ACC112 (cell line): ENCODE results near the gene SHOC2.

Source experiments
- H2AFZ ChIP-seq: fragments of 200-600 bp; sonication (generic); one replicate; pipeline ENCODE4 v1.6.0; 2017; ENCODE audit warnings: antibody characterized with exemption, low read length; ENCODE audit not compliant: unreplicated experiment
- H3K27ac ChIP-seq: fragments of 200-600 bp; sonication (generic); 2 replicates; pipeline ENCODE4 v1.5.1; 2014; ENCODE audit warnings: low read depth, mild to moderate bottlenecking, antibody characterized with exemption, low read length, moderate library complexity
- H3K27me3 ChIP-seq: fragments of 200-600 bp; sonication (generic); 2 replicates; pipeline ENCODE4 v1.6.1; 2014; ENCODE audit warnings: mild to moderate bottlenecking, antibody characterized with exemption, low read length, moderate library complexity, mixed read lengths; ENCODE audit not compliant: insufficient read depth
- H3K36me3 ChIP-seq: fragments of 200-600 bp; sonication (generic); 2 replicates; pipeline ENCODE4 v1.6.1; 2016; ENCODE audit warnings: mild to moderate bottlenecking, antibody characterized with exemption, low read length, moderate library complexity, mixed read lengths; ENCODE audit not compliant: insufficient read depth
- H3K4me1 ChIP-seq: fragments of 200-600 bp; sonication (generic); one replicate; pipeline ENCODE4 v1.6.1; 2016; ENCODE audit warnings: low read length, mixed read lengths; ENCODE audit not compliant: insufficient read depth, unreplicated experiment, control insufficient read depth
- H3K4me3 ChIP-seq: fragments of 200-600 bp; sonication (generic); 2 replicates; pipeline ENCODE4 v1.5.1; 2014; ENCODE audit warnings: mild to moderate bottlenecking, low read depth, low read length
- H3K79me2 ChIP-seq: fragments of 200-600 bp; sonication (generic); one replicate; pipeline ENCODE4 v1.6.0; 2016; ENCODE audit warnings: low read length; ENCODE audit not compliant: control insufficient read depth, unreplicated experiment, insufficient read depth

Gene SHOC2

DNA sequence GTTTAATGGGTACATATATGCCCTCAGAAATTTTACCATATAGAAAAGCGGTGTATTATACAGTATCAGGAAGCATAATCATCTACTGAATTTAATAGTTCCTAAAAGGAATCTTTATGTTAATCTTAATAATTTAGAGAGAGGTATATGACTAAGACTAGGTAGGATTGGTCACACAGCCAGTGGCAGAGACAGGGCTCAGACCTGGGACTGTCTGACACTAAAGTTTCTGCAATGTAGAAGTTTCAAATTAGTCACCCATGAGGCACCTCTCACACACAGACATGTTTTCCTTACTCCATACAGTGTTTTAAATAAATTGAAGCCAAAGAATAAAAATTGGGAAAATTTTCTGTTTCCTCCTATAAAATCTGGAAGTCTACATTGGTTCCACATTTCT lies 84.6 kb downstream of the SHOC2 start:
- H3K4me3 ChIP-seq, result no peak overlapping the region
- H2AFZ ChIP-seq, result no peak overlapping the region
- H3K79me2 ChIP-seq, result no peaks in the 10 kb centered on the region
- no peaks in the 10 kb centered on the region for H3K4me1 ChIP-seq
- no peak overlapping the region for H3K27ac ChIP-seq
- no peaks in the 10 kb centered on the region for H3K27me3 ChIP-seq
- H3K36me3 ChIP-seq, result peaks cover 17% of the 10 kb centered on the region

DNA sequence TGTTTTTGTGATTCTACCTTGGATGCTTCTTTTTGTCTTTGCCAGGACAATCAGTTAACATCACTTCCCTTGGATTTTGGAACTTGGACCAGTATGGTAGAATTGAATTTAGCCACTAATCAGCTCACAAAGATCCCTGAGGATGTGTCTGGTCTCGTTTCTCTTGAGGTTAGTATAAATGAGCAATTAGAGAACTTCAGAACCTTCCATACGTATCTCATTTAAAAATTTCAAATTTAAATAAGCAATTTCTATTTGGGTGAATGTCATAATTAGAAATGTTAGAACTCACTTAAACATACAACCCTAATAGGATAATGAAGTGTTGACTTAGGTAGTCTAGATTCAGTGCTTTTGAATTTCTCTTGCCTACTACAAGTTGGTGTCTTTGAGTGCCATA lies 88.1 kb downstream of the SHOC2 start:
- Histone ChIP-seq H3K4me3 (no peak overlapping the region), H3K36me3 (peaks cover 19% of the 10 kb centered on the region), H3K27ac (no peak overlapping the region)

DNA sequence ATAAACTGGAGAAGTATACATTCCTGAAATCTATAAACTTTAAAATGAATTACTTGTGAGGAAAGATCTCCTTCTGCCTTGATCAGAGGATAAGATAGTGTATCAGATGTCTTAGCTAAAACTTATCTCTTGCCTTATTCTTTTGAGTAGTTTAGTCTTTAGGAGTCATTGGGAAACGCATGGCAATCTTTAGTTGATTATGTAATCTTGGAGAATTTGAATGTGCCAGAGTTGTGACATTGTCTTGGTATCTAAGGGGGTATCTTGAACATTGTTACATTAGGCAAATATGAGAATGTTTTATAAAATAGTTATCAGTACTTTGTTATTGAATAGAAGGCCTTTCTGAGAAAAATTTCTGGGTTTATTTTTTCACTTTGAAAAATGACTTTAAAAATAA lies 95.8 kb downstream of the SHOC2 start:
- no peaks in the 10 kb centered on the region for H3K27me3 ChIP-seq

More for the DNA sequence above, 88.1 kb downstream of the SHOC2 start:
- Histone ChIP-seq H2AFZ (no peak overlapping the region), H3K79me2 (no peaks in the 10 kb centered on the region), H3K4me1 (no peaks in the 10 kb centered on the region), H3K27me3 (no peaks in the 10 kb centered on the region)

DNA sequence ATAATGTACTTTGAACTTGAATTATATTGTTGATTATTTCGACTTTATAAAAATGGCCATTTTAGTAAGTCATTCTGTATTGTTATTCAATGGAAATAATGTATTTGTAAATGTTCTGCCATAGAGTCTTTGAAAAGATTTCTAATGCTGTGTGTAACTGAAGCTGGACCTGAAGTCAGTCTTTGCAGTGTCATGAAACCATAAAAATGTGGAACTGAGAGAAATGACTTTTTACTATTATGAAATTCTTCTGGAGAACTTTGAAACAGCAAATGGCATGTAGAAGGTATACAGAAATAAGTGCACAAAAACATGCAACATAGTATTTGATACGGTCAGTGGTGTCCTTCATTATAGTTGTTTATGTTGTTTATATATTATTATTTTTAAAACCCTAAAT lies 97.7 kb downstream of the SHOC2 start:
- H3K4me3 ChIP-seq, result no peak overlapping the region
- H3K27me3 ChIP-seq, result no peaks in the 10 kb centered on the region
- no peaks in the 10 kb centered on the region for H3K79me2 ChIP-seq
- no peak overlapping the region for H2AFZ ChIP-seq
- H3K27ac ChIP-seq, result no peak overlapping the region
- H3K36me3 ChIP-seq, result peaks cover 12% of the 10 kb centered on the region; the same call in 1 of the 2 replicates
- H3K4me1 ChIP-seq, result no peaks in the 10 kb centered on the region

More for the DNA sequence above, 95.8 kb downstream of the SHOC2 start:
- no peak overlapping the region for H3K4me3 ChIP-seq
- no peaks in the 10 kb centered on the region for H3K4me1 ChIP-seq
- H2AFZ ChIP-seq, result no peak overlapping the region
- H3K36me3 ChIP-seq, result peaks cover 6% of the 10 kb centered on the region; the same call in 1 of the 2 replicates
- no peaks in the 10 kb centered on the region for H3K79me2 ChIP-seq
- H3K27ac ChIP-seq, result no peak overlapping the region

GRCh38 chr10:111018021-111018420 lies 98.6 kb downstream of the SHOC2 start:
- H3K27ac ChIP-seq, result no peak overlapping the region
- H2AFZ ChIP-seq, result no peak overlapping the region
- H3K36me3 ChIP-seq, result peaks cover 19% of the 10 kb centered on the region; the same call in 1 of the 2 replicates

DNA sequence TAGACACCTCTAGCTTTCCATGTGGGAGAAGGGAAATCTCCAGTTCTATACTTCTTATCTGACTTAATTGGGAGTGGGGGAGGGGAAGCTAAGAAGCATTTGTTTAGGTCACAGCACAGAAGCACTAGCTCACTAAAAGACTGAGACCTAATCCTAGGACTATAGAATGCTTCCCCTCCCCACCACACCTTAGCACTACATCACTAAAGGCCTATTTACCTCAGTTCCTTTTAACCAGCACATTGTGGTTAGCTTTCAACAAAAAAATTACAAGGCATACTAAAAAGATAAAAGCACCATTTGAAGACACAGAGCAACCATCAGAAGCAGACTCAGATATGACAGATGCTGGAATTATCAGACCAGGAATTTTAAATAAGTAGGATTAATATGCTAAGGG lies 103.7 kb downstream of the SHOC2 start:
- no peaks in the 10 kb centered on the region for H3K27me3 ChIP-seq
- no peak overlapping the region for H2AFZ ChIP-seq
- peaks cover 15% of the 10 kb centered on the region; the same call in 1 of the 2 replicates for H3K36me3 ChIP-seq
- H3K27ac ChIP-seq, result no peak overlapping the region
- no peaks in the 10 kb centered on the region for H3K79me2 ChIP-seq
- H3K4me1 ChIP-seq, result no peaks in the 10 kb centered on the region
- no peak overlapping the region for H3K4me3 ChIP-seq

More at GRCh38 chr10:111018021-111018420, 98.6 kb downstream of the SHOC2 start:
- Histone ChIP-seq H3K4me3 (no peak overlapping the region), H3K4me1 (no peaks in the 10 kb centered on the region), H3K27me3 (no peaks in the 10 kb centered on the region), H3K79me2 (no peaks in the 10 kb centered on the region)

DNA sequence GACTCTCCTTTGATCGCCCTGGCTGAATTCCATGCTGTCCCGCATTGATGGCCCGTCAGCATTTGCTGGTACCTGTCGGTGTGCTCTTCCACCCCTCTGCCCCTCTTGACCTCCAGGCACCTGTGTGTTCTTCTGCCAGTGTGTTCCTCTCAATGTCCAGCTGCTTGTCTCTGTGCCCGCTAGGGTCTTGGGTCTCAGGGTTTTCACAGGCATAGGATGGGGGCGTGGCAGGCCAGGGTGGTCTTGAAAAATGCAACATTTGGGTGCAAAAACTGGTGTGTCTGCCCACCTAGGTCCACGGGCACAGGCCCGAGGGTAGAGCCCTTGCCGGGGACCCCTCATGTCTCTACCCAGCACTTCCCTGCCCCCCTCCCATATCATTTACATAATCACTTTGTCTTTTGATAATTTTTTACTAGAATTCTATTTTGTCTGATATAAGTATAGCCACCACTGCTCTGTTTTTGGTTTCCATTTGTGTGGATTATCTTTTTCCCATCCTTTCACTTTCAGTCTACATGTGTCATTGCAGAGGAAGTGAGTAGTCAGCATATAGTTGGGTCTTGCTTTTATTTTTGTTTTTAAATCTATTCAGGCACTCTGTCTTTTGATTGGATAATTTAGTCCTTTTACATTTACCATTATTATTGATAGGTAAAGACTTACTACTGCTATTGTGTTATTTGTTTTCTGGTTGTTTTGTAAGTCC lies 110.8 kb downstream of the SHOC2 start:
- no peak overlapping the region for H2AFZ ChIP-seq
- H3K4me3 ChIP-seq, result no peak overlapping the region
- H3K79me2 ChIP-seq, result no peaks in the 10 kb centered on the region
- H3K4me1 ChIP-seq, result peaks cover 12% of the 10 kb centered on the region
- H3K36me3 ChIP-seq, result 0 out of 2 replicates have a peak, but pooled peaks cover 3% of the 10 kb centered on the region
- no peaks in the 10 kb centered on the region for H3K27me3 ChIP-seq
- no peak overlapping the region for H3K27ac ChIP-seq

DNA sequence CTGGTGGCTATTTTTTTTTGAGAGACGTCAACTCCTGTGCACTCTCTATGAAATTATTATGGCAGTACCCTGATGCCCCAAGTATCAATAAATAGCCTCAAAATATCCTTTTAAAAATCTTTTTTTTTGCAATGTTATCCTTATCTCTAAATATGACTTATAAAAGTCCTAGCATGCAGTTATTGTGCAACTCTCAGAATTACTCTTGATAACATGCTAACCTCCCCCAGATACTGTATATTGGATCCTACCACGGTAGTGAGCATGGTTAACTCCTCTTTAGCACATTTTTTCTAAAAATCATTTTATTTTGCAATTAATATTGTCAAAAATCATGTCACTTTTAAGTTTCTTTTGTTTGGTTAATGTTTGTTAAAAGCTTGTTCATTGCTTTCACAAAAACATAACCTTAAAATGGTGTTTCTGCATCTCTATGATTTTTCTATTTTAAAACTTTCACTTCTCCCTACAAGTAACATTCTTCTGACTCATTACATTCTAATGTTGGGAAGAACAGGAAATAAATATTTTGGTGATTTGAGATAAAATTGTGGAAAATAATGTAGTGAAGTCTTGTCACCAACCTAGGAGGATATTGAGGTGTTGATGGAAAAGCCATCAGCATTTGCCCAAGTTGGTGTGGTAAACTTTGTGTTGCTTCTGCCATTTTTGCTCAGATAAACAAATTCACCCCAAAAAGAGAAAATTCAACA lies 115.3 kb downstream of the SHOC2 start:
- Histone ChIP-seq H3K4me3 (peak overlapping the region; percentile 59), H3K27me3 (no peaks in the 10 kb centered on the region), H3K27ac (peak overlapping the region; percentile 70), H2AFZ (no peak overlapping the region), H3K4me1 (peaks cover 20% of the 10 kb centered on the region), H3K36me3 (0 out of 2 replicates have a peak, but pooled peaks cover 3% of the 10 kb centered on the region), H3K79me2 (no peaks in the 10 kb centered on the region)

DNA sequence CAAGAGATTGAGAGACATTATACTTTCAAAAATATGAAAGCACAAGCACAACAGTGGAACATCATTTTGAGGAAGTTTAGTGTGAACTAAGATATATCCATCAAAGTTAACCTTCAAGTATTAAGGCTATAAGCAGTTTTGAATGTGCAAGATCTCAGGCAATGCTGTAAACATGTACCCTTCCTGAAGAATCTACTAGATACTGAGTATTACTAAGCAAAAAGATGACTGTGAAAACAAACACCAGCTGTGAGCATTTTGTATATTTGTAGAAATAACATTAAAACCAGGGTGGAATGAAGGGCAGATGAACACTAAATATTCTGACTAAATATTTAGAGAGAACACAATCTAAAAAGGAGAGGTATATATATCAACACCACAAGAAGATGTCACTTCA lies 116.1 kb downstream of the SHOC2 start:
- Histone ChIP-seq H2AFZ (no peak overlapping the region), H3K4me1 (peaks cover 20% of the 10 kb centered on the region), H3K27ac (peak overlapping the region; percentile 70), H3K4me3 (peak overlapping the region; percentile 59; the same call in 1 of the 2 replicates), H3K79me2 (no peaks in the 10 kb centered on the region), H3K27me3 (no peaks in the 10 kb centered on the region), H3K36me3 (0 out of 2 replicates have a peak, but pooled peaks cover 3% of the 10 kb centered on the region)

- Histone ChIP-seq H3K27me3 (no peaks in the 10 kb centered on the region), H3K27ac (no peak overlapping the region), H3K4me3 (no peak overlapping the region), H3K79me2 (no peaks in the 10 kb centered on the region), H3K36me3 (no peaks in the 10 kb centered on the region), H2AFZ (no peak overlapping the region), H3K4me1 (peaks cover 20% of the 10 kb centered on the region)
Observed at GRCh38 chr10:111037858-111038257, 118.5 kb downstream of the SHOC2 start.

DNA sequence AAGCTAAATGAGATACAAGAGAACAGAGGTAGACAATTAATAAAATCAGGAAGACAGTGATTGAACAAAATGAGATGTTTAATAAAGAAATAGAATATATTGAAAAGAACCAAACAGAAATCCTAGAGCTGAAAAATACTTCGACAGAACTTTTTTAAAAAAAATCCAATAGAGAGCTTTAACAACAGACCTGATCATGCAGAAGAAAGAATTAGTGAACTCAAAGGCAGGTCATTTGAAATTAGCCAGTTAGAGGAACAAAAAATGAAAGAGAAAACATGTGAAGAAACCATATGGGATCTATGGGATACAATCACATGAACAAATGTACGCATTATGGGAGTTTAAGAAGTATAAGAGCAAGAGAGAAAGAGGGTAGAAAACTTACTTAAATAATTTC lies 120.1 kb downstream of the SHOC2 start:
- no peaks in the 10 kb centered on the region for H3K79me2 ChIP-seq
- H3K27ac ChIP-seq, result no peak overlapping the region
- no peaks in the 10 kb centered on the region for H3K27me3 ChIP-seq
- H2AFZ ChIP-seq, result no peak overlapping the region
- H3K4me1 ChIP-seq, result peaks cover 15% of the 10 kb centered on the region
- no peak overlapping the region for H3K4me3 ChIP-seq
- H3K36me3 ChIP-seq, result no peaks in the 10 kb centered on the region
